H1 (cell line): ENCODE measurements around the gene SCAF11. TPM values are rescaled to one million over a fixed set of nuclear protein-coding genes. Genes with fewer than 3 reads are reported as not detected.

Source experiments
- GABPA ChIP-seq: IDR thresholded peaks from 2 replicates; pipeline ENCODE4 v1.6.1; 2011; ENCODE audit warnings: mild to moderate bottlenecking, low read length, moderate library complexity, borderline replicate concordance; ENCODE audit not compliant: insufficient read depth
- polyA plus RNA-seq, 7 experiments: library from polyadenylated mRNA; depleted of rRNA in 3 of 7; stranded (reverse) in 5 of 7; unstranded in 2 of 7; fragments of >200 nt in 5 of 7; fragments of 200-250 nt in 2 of 7; gene quantifications; 1 replicate in 5 of 7; 2 replicates in 1 of 7; 4 replicates in 1 of 7; pipeline versions ENCODE4 v1.2.1 to v1.2.3, GENCODE V29; 2011 to 2013; ENCODE audit warnings: missing spikeins in 2 of 7, mixed read lengths in 2 of 7
- total RNA-seq: library from RNA; stranded (reverse); fragmentation: NEBNext Ultra II Directional; extraction: Animal tissue kit (Norgen Biotek cat#: 25700); gene quantifications from 2 replicates; pipeline ENCODE4 v1.2.1, GENCODE V29; 2021
- TF ChIP-seq, protein P1 (sequence below): fragments of 300-600 bp; sonication (generic); IDR thresholded peaks from 2 replicates; pipeline ENCODE4 v1.7.1; 2012; ENCODE audit warnings: low read length, moderate library complexity, mild to moderate bottlenecking, inconsistent platforms; ENCODE audit not compliant: insufficient replicate concordance

The SCAF11 gene
- total and polyA plus RNA-seq, 2 of the 8 experiments (the other 6 are each of a cell fraction or from before 2014, with no cell fraction given) = 15.1 to 77.8 TPM

DNA sequence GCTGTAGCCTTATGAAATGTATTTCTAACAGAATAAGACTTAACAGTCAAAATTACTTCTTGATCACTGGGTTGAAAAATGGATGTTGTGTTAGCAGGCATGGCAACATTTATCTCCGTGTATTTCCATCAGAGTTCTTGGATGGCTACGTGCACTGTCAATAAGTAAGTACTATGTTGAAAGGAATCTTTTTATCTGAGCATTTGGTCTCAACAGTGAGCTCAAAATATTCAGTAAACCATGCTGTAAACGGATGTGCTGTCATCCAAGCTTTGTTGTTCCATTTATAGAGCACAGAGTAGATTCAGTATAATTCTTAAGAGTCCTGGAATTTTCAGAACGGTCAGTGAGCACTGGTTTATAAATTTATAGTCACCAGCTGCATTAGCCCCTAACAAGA lies 15.5 kb downstream of the SCAF11 start (continued):
- TF ChIP-seq, protein P1, sequence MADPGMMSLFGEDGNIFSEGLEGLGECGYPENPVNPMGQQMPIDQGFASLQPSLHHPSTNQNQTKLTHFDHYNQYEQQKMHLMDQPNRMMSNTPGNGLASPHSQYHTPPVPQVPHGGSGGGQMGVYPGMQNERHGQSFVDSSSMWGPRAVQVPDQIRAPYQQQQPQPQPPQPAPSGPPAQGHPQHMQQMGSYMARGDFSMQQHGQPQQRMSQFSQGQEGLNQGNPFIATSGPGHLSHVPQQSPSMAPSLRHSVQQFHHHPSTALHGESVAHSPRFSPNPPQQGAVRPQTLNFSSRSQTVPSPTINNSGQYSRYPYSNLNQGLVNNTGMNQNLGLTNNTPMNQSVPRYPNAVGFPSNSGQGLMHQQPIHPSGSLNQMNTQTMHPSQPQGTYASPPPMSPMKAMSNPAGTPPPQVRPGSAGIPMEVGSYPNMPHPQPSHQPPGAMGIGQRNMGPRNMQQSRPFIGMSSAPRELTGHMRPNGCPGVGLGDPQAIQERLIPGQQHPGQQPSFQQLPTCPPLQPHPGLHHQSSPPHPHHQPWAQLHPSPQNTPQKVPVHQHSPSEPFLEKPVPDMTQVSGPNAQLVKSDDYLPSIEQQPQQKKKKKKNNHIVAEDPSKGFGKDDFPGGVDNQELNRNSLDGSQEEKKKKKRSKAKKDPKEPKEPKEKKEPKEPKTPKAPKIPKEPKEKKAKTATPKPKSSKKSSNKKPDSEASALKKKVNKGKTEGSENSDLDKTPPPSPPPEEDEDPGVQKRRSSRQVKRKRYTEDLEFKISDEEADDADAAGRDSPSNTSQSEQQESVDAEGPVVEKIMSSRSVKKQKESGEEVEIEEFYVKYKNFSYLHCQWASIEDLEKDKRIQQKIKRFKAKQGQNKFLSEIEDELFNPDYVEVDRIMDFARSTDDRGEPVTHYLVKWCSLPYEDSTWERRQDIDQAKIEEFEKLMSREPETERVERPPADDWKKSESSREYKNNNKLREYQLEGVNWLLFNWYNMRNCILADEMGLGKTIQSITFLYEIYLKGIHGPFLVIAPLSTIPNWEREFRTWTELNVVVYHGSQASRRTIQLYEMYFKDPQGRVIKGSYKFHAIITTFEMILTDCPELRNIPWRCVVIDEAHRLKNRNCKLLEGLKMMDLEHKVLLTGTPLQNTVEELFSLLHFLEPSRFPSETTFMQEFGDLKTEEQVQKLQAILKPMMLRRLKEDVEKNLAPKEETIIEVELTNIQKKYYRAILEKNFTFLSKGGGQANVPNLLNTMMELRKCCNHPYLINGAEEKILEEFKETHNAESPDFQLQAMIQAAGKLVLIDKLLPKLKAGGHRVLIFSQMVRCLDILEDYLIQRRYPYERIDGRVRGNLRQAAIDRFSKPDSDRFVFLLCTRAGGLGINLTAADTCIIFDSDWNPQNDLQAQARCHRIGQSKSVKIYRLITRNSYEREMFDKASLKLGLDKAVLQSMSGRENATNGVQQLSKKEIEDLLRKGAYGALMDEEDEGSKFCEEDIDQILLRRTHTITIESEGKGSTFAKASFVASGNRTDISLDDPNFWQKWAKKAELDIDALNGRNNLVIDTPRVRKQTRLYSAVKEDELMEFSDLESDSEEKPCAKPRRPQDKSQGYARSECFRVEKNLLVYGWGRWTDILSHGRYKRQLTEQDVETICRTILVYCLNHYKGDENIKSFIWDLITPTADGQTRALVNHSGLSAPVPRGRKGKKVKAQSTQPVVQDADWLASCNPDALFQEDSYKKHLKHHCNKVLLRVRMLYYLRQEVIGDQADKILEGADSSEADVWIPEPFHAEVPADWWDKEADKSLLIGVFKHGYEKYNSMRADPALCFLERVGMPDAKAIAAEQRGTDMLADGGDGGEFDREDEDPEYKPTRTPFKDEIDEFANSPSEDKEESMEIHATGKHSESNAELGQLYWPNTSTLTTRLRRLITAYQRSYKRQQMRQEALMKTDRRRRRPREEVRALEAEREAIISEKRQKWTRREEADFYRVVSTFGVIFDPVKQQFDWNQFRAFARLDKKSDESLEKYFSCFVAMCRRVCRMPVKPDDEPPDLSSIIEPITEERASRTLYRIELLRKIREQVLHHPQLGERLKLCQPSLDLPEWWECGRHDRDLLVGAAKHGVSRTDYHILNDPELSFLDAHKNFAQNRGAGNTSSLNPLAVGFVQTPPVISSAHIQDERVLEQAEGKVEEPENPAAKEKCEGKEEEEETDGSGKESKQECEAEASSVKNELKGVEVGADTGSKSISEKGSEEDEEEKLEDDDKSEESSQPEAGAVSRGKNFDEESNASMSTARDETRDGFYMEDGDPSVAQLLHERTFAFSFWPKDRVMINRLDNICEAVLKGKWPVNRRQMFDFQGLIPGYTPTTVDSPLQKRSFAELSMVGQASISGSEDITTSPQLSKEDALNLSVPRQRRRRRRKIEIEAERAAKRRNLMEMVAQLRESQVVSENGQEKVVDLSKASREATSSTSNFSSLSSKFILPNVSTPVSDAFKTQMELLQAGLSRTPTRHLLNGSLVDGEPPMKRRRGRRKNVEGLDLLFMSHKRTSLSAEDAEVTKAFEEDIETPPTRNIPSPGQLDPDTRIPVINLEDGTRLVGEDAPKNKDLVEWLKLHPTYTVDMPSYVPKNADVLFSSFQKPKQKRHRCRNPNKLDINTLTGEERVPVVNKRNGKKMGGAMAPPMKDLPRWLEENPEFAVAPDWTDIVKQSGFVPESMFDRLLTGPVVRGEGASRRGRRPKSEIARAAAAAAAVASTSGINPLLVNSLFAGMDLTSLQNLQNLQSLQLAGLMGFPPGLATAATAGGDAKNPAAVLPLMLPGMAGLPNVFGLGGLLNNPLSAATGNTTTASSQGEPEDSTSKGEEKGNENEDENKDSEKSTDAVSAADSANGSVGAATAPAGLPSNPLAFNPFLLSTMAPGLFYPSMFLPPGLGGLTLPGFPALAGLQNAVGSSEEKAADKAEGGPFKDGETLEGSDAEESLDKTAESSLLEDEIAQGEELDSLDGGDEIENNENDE = no peak
- TF ChIP-seq GABPA = no peak
